ENCODE data around the gene KRTAP1-5. TPM values are rescaled to one million over a fixed set of nuclear protein-coding genes. Genes with fewer than 3 reads are reported as not detected.

Gene KRTAP1-5
- total RNA-seq, 1 donor from 2014 or later = not detected

DNA sequence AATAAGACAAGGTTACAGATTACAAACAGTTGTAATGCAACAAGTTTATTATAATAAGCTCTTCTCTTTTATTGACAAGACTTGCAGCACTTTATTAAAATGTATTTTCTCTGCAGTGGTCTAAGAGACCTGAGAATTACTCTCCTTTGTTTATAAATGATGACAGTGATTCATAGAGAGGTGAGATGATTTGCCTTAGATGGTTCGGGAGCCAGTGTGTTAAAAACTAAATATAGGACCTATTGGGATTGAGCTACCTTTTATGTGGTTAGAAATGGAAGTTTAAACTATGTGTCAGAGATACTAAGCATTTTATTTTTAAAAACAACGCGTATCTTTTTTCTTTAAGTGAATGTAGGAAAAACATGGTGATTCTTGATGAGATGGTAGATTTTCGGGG lies 30.2 kb downstream of the KRTAP1-5 start:
- TF ChIP-seq, protein P1, sequence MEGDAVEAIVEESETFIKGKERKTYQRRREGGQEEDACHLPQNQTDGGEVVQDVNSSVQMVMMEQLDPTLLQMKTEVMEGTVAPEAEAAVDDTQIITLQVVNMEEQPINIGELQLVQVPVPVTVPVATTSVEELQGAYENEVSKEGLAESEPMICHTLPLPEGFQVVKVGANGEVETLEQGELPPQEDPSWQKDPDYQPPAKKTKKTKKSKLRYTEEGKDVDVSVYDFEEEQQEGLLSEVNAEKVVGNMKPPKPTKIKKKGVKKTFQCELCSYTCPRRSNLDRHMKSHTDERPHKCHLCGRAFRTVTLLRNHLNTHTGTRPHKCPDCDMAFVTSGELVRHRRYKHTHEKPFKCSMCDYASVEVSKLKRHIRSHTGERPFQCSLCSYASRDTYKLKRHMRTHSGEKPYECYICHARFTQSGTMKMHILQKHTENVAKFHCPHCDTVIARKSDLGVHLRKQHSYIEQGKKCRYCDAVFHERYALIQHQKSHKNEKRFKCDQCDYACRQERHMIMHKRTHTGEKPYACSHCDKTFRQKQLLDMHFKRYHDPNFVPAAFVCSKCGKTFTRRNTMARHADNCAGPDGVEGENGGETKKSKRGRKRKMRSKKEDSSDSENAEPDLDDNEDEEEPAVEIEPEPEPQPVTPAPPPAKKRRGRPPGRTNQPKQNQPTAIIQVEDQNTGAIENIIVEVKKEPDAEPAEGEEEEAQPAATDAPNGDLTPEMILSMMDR (IDR thresholded peaks at IDR 0.05) = no peak
- no peak overlapping the region for H3K4me3 ChIP-seq
- DNase-seq (no peak), ATAC-seq (no peak)
- H3K27ac ChIP-seq = no peak overlapping the region
- H3K4me1 ChIP-seq = no peaks in the 10 kb centered on the region
- intact Hi-C loops (cut with DNase I) = no loop called here
- H3K9me3 ChIP-seq = no peaks in the 10 kb centered on the region
- H3K36me3 ChIP-seq = no peaks in the 10 kb centered on the region
- H3K27me3 ChIP-seq (ENCODE audit: low read depth) = no peaks in the 10 kb centered on the region

DNA sequence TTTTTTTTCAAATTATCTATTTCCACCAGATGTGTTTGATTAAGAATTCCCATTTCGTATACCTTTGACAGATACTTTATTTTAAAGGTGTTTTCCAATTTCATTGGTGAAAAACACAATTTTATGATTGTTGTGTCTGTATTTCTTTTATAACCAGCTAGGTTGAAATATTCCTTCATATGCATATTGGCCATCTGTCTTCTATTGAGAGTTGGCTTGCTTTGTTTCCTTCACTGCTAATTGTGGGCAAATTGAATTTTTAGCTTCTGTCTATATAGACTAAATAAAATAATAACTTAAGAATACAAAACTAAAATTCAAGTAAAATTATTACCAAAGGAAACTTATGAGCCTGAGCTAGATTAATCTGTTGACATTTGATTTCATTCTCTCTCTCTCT lies 31.9 kb downstream of the KRTAP1-5 start:
- H3K4me1 ChIP-seq = no peaks in the 10 kb centered on the region
- no peak overlapping the region for H3K4me3 ChIP-seq
- H3K36me3 ChIP-seq = no peaks in the 10 kb centered on the region
- TF ChIP-seq, protein P1 (IDR thresholded peaks at IDR 0.05) = no peak
- H3K27me3 ChIP-seq (ENCODE audit: low read depth) = no peaks in the 10 kb centered on the region
- DNase-seq (no peak), ATAC-seq (no peak)
- no peaks in the 10 kb centered on the region for H3K9me3 ChIP-seq
- intact Hi-C loops (cut with DNase I) = no loop called here
- H3K27ac ChIP-seq = no peak overlapping the region

DNA sequence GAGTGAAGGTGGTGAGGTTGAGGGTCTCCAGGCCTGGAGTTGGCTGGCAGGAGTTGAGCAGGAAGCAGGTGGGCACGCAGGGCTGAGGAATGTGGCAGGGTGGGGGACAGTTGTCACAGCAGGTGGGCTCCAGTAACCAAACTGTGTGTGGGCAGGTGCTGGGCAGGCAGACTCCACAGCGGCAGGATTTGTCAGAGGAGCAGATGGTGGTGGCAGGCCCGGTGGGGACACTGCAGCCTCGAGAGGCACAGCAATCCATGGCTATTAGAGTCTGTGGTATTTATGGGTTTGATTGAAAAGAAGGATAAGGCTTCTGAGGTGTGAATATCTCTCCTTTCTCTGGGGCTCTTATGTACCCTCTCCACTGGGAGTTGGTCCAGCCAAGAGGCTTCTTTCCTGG lies 33.2 kb downstream of the KRTAP1-5 start, which contains the start of gene KRTAP3-3:
KRTAP3-3 (minus strand) TSS at position 326 of the 400 bp plus-strand sequence; CDS start at position 259, 67 bp downstream.
- ATAC-seq (no peak), DNase-seq (no peak)
- H3K27me3 ChIP-seq (ENCODE audit: low read depth) = no peaks in the 10 kb centered on the region
- intact Hi-C loops (cut with DNase I) = no loop called here
- H3K9me3 ChIP-seq = no peaks in the 10 kb centered on the region
- no peak within 1 kb of the TSS for H3K4me3 ChIP-seq
- H3K36me3 ChIP-seq = no peaks in the 10 kb centered on the region
- H3K4me1 ChIP-seq = no peaks in the 10 kb centered on the region
- TF ChIP-seq, protein P1 (IDR thresholded peaks at IDR 0.05) = no peak
- H3K27ac ChIP-seq = no peak within 1 kb of the TSS

DNA sequence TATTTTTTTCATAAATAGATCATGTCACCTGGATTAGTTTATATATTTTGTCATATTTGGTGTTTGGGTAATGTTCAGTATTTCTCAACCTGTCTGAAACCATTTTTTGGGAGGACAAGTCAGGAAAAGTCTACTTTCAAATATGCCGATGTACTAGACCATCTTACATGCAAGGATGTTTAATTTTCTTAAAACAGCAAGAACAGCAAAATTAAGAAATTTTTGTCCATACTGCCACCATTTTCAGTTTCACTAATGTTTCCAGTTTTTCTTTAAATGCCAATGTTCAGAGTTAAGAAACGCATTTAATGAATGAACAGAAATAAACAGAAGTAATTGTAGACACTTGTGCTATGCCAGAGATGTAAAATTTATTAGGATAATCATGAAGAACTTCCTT lies 33.9 kb downstream of the KRTAP1-5 start:
- intact Hi-C loops (cut with DNase I) = no loop called here
- no peak overlapping the region for H3K4me3 ChIP-seq
- H3K9me3 ChIP-seq = no peaks in the 10 kb centered on the region
- no peaks in the 10 kb centered on the region for H3K27me3 ChIP-seq (ENCODE audit: low read depth)
- no peaks in the 10 kb centered on the region for H3K4me1 ChIP-seq
- no peaks in the 10 kb centered on the region for H3K36me3 ChIP-seq
- ATAC-seq (no peak), DNase-seq (no peak)
- TF ChIP-seq, protein P1 (IDR thresholded peaks at IDR 0.05) = no peak
- no peak overlapping the region for H3K27ac ChIP-seq

DNA sequence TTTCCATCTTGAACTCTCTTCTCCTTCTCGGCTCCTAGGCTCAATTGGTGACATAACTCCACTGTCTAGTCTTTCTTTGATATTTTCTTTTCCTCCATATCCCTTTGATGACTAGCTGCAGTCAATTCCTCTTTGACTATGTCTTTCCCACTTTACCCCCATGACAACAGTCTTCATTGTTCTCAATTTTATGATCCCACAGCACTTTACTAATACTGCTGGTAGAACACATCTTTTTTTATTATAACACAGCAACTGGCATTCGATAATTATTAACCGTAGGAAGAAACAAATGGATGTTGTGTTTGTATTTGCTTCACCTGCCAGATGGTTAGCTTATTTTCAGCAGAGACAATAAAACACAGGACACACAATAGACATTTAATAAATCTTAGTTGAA lies 34.3 kb downstream of the KRTAP1-5 start:
- no peaks in the 10 kb centered on the region for H3K4me1 ChIP-seq
- ATAC-seq (no peak), DNase-seq (no peak)
- TF ChIP-seq, protein P1 (IDR thresholded peaks at IDR 0.05) = no peak
- H3K36me3 ChIP-seq = no peaks in the 10 kb centered on the region
- no peak overlapping the region for H3K4me3 ChIP-seq
- intact Hi-C loops (cut with DNase I) = no loop called here
- H3K9me3 ChIP-seq = no peaks in the 10 kb centered on the region
- H3K27ac ChIP-seq = no peak overlapping the region
- no peaks in the 10 kb centered on the region for H3K27me3 ChIP-seq (ENCODE audit: low read depth)

DNA sequence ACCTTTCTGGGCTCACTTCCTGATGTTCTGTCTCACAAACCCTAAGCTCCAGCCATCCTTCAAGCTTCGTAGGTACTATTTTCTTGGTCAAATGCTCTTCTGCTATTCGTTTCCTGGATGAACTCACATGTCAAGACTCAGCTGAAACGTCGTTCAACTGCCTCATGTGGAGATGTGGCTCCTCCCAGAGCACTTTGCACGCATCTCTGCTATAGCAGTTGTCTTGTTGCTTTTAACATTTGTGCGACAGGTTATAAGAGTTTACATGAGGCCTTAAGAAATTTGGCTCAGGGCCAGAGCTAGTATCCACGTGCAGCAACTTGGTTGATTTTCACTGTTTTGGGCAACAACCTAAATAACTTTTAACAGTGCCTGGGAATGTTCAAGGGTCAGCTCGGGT lies 40.1 kb downstream of the KRTAP1-5 start:
- Histone ChIP-seq H3K4me3 (no peak overlapping the region), H3K36me3 (no peaks in the 10 kb centered on the region), H3K27ac (no peak overlapping the region), H3K9me3 (no peaks in the 10 kb centered on the region), H3K4me1 (no peaks in the 10 kb centered on the region), H3K27me3 (ENCODE audit: low read depth) (no peaks in the 10 kb centered on the region)
- TF ChIP-seq, protein P1 (IDR thresholded peaks at IDR 0.05) = no peak
- DNase-seq (no peak), ATAC-seq (no peak)
- intact Hi-C loops (cut with DNase I) = no loop called here

All from lower lobe of right lung (tissue), 2 donors.